HG03064 (cell line): ENCODE results near the gene MT1H.
"Not testable (repeated sequence)": the region's sequence is repeated elsewhere in the genome, so short reads cannot be mapped to it uniquely, and the experiment has no call there.

Source experiments
- ATAC-seq: cut with Tn5 transposase; IDR thresholded peaks from one replicate; pipeline ENCODE4 v1.9.1; 2021; ENCODE audit warnings: low read depth; ENCODE audit not compliant: unreplicated experiment

MT1H gene

GRCh38 chr16:56669005-56669839, at the start of gene MT1H:
MT1H (plus strand) TSS chr16:56669814; CDS start chr16:56669885, 71 bp downstream.
- no peak for ATAC-seq

- no peak for ATAC-seq
Measured at GRCh38 chr16:56620339-56620897, 49.2 kb upstream of the MT1H start.

- not testable (repeated sequence) for ATAC-seq
Measured at GRCh38 chr16:56621665-56622445, 47.8 kb upstream of the MT1H start.

DNA sequence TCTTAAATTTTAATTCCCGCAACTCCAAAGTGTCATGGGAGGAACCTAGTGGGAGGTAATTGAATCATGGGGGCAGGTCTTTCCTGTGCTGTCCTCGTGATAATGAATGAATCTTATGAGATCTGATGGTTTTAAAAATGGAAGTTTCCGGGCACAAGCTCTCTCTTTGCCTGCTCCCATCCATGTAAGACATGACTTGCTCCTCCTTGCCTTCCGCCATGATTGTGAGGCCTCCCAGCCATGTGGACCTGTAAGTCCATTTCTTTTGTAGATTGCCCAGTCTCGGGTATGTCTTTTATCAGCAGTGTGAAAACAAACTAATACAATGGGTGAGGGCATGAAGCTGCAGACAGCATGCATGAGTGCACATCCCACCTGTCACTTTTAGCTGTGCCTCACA, 46.4 kb upstream of the MT1H start:
- not testable (repeated sequence) for ATAC-seq

DNA sequence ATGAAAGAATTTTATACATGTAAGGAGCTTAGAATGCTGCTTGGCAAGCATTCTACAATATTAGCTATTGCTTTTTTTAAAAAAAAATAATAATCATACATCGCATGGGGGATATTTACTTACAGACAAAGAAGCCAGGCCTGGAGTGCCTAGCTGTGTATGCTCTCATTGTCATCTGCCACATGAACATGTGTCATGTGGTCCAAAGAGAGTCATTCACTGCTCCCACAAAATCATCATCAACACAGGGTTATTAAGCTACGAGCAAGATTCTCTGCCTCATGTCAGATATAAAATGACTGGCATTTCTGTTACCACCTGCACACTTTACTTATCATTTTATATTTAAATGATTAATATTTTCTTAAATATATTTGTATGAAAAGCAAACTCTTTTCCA, 46.0 kb upstream of the MT1H start:
- no peak for ATAC-seq

DNA sequence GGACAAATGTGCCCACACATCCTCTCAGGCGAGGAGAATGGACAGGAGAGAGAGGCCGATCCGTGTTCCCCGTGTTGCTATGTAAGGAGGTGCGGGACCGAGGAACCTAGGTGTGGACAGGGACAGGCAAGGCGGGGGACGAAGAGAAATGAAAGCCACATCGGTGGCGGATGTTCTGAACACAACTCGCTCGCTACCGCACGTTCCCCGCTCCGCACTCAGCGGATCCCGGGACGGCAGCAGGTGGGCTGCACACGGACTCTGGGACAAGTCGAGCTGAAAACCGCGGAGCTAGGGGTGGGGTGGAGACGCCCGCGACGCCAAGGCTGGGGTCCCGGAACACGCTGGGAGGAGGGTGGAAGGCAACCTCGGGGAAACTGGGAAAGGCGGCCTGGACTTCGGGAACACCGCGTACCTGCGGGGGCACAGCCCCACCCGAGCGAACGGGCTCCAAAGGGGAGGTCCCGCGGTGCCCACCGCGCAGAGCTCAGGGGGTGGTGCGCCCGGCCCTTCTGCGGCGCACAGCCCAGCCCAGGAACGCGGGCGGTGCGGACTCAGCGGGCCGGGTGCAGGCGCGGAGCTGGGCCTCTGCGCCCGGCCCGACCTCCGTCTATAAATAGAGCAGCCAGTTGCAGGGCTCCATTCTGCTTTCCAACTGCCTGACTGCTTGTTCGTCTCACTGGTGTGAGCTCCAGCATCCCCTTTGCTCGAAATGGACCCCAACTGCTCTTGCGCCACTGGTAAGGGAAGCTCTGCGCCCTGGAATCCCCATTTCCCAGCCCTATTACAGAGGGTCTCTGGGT, 44.3 kb upstream of the MT1H start, which contains the start of gene MT1E:
TSS of gene MT1E (plus strand) at position 642 of the 803 bp plus-strand sequence. CDS start at position 713, 71 bp downstream.
- peak; percentile 51 for ATAC-seq

- no peak for ATAC-seq
Measured at GRCh38 chr16:56625943-56626654, 43.5 kb upstream of the MT1H start.

DNA sequence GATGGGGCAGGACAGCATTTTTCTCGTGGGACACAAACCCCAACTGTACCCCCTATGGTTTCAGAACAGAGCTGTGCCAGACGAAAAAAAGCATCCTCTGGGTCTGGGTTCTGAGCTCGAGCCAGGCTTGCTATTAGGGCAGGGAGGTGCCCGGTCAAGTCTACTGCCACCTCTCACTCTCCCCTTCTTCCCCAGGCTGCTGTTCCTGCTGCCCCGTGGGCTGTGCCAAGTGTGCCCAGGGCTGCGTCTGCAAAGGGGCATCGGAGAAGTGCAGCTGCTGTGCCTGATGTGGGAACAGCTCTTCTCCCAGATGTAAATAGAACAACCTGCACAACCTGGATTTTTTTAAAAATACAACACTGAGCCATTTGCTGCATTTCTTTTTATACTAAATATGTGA, 42.9 kb upstream of the MT1H start:
- ATAC-seq = no peak

- ATAC-seq = no peak
Measured at GRCh38 chr16:56628486-56629350, 40.9 kb upstream of the MT1H start.

- ATAC-seq = no peak
Measured at GRCh38 chr16:56629531-56629930, 40.1 kb upstream of the MT1H start.

- ATAC-seq = no peak
Measured at GRCh38 chr16:56630134-56630533, 39.5 kb upstream of the MT1H start.

GRCh38 chr16:56631197-56631596, 38.4 kb upstream of the MT1H start:
- ATAC-seq = no peak

DNA sequence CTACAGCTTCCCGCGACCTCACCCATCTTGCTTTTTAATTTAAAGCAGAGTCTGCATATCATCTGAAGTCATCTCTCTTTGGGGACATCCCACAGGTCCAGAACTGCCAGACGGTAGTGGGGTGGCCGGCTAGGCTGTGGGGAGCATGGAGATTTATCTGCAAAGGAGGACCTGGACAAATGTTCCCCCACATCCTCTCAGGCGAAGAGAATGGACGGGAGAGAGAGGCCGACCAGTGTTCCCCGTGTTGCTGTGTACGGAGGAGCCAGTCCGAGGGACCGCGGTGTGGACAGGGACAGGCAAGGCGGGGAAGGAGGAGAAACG, 37.8 kb upstream of the MT1H start:
- ATAC-seq = no peak

DNA sequence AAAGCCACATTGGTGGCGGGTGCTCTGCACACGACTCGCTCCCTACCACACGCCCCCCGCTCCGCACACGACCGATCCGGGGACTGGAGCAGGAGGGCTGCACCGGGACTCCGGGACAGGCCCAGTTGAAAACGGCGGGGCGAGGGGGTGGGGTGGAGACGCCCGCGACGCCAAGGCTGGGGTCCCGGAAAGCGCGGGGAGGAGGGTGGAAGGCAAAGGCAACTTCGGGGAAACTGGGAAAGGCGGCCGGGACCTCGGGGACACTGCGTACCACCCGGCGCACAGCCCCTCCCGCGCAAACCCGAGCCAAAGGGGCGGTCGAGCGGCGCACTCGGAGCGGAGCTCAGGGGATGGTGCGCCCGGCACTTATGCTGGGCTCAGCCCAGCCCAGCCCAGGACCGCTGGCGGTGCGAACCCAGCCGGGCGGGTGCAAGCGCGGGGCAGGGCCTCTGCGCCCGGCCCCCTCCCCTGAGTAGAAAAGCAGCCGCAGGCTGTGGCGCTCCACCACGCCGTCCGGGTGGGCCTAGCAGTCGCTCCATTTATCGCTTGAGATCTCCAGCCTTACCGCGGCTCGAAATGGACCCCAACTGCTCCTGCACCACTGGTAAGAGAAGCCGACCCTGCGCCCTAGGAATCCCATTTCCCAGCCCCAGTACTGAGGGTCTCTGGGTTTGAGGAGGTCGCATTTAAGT, 37.3 kb upstream of the MT1H start, which contains the start of gene MT1M:
TSS of gene MT1M (plus strand) at position 504 of the 692 bp plus-strand sequence. CDS start at position 577, 73 bp downstream.
- ATAC-seq = no peak

DNA sequence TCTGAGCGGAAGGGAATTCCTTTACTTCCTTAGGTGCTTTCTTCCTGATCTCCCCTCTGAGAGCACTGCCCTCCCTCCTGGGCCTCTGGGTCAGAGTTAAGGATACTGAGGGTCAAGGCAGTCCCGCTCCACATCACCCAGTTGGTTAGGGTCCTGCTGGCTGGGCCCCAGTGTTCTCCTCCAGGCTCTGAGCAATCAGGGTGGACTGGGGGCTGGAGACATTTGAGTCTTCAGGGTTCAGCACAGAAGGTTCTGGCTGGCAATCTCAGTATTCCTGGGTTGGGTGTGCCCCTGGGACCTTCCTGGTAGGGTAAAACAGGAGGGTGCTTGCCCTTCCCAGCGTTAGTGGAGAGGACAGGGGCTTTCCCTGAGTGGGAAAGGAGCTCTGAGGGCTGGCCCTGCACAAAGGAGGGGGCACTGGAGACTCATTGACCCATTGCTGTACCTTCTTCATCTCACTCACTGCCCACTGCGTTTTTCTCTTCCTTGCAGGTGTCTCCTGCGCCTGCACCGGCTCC, 36.7 kb upstream of the MT1H start:
- no peak for ATAC-seq

DNA sequence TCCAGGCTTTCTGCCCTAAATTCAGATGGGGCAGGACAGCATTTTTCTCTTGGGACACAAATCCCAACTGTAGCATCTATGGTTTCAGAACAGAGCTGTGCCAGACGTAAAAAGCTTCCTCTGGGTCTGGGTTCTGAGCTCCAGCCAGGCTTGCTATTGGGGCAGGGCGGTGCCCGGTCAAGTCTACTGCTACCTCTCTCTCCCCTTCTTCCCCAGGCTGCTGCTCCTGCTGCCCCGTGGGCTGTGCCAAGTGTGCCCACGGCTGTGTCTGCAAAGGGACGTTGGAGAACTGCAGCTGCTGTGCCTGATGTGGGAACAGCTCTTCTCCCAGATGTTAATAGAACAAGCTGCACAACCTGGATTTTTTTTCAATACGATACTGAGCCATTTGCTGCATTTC, 36.1 kb upstream of the MT1H start:
- ATAC-seq = no peak

DNA sequence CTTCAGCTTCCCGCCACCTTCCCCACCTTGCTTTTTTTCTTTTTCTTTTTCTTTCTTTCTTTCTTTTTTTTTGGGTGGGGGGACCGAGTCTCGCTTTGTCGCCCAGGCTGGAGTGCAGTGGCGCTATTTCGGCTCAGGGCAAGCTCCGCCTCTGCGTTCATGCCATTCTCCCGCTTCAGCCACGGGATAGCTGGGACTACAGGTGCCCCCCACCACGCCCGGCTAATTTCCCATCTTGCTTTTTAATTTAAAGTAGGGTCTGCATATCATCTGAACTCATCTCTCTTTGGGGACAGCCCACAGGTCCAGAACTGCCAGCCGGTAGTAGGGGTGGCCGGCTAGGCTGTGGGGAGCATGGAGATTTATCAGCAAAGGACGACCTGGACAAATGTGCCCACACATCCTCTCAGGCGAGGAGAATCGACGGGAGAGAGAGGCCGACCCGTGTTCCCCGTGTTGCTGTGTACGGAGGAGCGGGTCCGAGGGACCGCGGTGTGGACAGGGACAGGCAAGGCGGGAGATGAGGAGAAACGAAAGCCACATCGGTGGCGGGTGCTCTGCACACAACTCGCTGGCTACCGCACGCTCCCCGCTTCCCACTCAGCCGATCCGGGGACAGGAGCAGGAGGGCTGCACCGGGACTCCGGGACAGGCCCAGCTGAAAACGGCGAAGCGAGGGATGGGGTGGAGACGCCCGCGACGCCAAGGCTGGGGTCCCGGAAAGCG, 34.7 kb upstream of the MT1H start:
- ATAC-seq = no peak
